Stimulated activated CD8-positive, alpha-beta memory T cell treated with anti-CD3 and anti-CD28 coated beads, Interleukin-15, amount 100 ng/mL, for 48 hours (primary cell): ENCODE measurements around the gene BCL2L12.
"Not testable (repeated sequence)": the region's sequence is repeated elsewhere in the genome, so short reads cannot be mapped to it uniquely, and the experiment has no call there.

Experiments used
- DNase-seq, 2 donors: peaks; one replicate each; pipeline ENCODE4 v3.0.0-alpha.2; 2020; ENCODE audit warnings: low read depth in 2 of 2

BCL2L12 gene

GRCh38 chr19:49705919-49706318, 40.2 kb downstream of the BCL2L12 start:
- no peak for DNase-seq

DNA sequence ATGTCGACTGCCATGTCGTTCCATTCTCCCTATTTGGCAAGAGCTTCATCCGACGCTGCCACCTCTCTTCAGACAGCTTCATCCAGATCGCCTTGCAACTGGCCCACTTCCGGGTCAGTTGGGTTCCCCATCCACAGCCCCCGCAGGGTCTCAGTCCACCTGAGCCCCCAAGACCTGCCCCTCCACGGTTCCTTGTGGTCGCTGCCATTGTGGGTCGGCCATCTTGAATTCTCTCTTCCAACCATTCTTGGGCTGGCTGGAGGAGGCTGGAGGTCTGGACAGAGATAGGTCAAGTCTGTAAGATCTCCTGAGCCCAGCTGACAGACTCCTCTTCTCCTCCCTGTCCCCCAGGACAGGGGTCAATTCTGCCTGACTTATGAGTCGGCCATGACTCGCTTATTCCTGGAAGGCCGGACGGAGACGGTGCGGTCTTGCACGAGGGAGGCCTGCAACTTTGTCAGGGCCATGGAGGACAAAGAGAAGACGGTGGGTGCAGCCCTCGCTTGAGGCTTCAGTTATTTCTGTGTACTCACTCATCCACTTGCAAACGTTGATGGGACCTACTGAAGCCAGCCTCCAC, 44.7 kb downstream of the BCL2L12 start:
- DNase-seq: no peak

GRCh38 chr19:49712397-49712859, 46.7 kb downstream of the BCL2L12 start:
- no peak for DNase-seq

- no peak for DNase-seq
These were observed 47.6 kb downstream of the BCL2L12 start for GRCh38 chr19:49713236-49713845.

DNA sequence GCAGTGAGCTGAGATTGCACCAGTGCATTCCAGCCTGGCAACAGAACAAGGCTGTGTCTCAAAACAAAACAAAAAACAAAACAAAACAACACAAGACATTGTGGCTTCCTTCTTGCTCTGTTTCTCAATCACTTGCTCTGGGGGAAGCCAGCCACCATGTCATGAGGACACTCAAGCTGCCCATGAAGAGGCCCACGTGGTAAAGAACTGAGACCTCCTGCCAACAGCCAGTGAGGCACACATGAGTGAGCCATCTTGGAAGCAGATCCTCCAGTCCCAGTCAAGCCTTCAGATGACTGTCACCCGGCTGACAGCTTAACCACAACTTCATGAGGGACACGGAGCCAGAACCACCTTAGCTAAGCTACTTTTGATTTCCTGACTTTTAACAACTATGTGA, 50.4 kb downstream of the BCL2L12 start:
- no peak for DNase-seq

- no peak for DNase-seq
These were observed 52.8 kb downstream of the BCL2L12 start for GRCh38 chr19:49718511-49718910.

GRCh38 chr19:49718991-49719390, 53.3 kb downstream of the BCL2L12 start:
- DNase-seq: no peak

DNA sequence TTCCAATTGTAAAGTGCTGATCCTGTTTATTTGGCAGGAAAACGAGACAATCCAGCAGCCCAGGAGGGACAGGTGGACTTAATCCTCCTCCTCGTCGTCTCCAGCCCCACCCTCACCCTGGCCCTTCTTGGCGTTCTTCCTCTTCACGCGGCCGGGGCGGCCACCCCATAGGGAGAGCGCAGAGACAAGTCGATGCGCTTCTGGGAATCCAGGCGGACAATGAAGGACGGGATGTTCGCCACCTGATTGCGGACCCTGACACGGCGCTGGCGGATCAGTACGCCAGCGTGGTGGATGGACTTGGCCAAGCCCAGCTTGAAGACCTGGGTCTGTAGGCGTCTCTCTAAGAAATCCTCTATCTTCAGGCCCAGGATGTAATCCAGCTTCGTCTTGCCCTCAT, 53.7 kb downstream of the BCL2L12 start:
- DNase-seq: not testable (repeated sequence)
